ENCODE measurements around the gene NAA10.

DNA sequence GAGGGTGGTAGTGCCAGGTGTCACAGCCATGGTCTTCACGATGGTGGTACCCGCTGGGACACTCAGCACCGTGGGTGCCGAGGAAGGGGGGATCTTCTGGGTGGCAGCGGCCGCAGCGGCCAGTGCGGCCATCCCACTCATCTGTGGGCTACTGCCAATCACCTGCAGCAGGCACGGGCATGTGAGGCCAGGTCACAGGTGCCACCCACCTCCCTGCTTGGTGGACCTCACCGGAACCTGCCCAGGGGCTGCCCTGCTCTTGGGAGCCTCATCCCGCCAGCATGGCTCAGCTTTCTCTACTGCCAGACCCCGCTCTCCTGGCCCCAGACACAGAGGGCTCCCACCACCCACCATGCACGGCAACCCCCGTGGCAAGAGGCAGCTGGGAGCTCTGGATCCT, 23.8 kb upstream of the NAA10 start:
- TF ChIP-seq CTCF (IDR thresholded peaks at IDR 0.05), result no peak
- TF ChIP-seq ATF2 (CRISPR knock-in tag; IDR thresholded peaks at IDR 0.05; ENCODE audit: borderline replicate concordance, low read depth), result no peak
- TF ChIP-seq TEAD1 (CRISPR knock-in tag; IDR thresholded peaks at IDR 0.05), result no peak
- no peak for TF ChIP-seq ZNF232 (CRISPR knock-in tag; IDR thresholded peaks at IDR 0.05)
- TF ChIP-seq CBFB (CRISPR knock-in tag; IDR thresholded peaks at IDR 0.05; ENCODE audit: low read depth), result no peak
- TF ChIP-seq JUN (CRISPR knock-in tag; IDR thresholded peaks at IDR 0.05), result no peak
- TF ChIP-seq ZBTB21 (CRISPR knock-in tag; IDR thresholded peaks at IDR 0.05; ENCODE audit: borderline replicate concordance), result no peak
